SK-N-SH treated with all-trans-retinoic acid at 6 μM for 48 hours (cell line): ENCODE results near the gene MFSD11.
A peak's percentile ranks its signal among the peaks of the same experiment; 100 is the strongest.
"Not testable (repeated sequence)": the region's sequence is repeated elsewhere in the genome, so short reads cannot be mapped to it uniquely, and the experiment has no call there.

Experiments used
- ATAC-seq: fragments of 200-7000 bp; cut with Tn5 transposase; 3 replicates; pipeline ENCODE4 v1.9.1; 2020; ENCODE audit warnings: mild to moderate bottlenecking, moderate library complexity
- ARNTL ChIP-seq: fragments of 450-650 bp; formaldehyde crosslinking; IDR thresholded peaks from 2 replicates; pipeline ENCODE4 v1.5.0; 2020; ENCODE audit warnings: low read depth, mild to moderate bottlenecking, moderate library complexity, borderline replicate concordance
- BACH2 ChIP-seq: fragments of 250-450 bp; sonication (Bioruptor Pico); IDR thresholded peaks from 2 replicates; pipeline ENCODE4 v1.9.0; 2021; ENCODE audit warnings: mild to moderate bottlenecking, borderline replicate concordance
- CSDC2 ChIP-seq: fragments of 250-450 bp; sonication (Bioruptor Pico); IDR thresholded peaks from 2 replicates; pipeline ENCODE4 v1.5.0; 2020; ENCODE audit warnings: mild to moderate bottlenecking, moderate library complexity
- ESRRG ChIP-seq: fragments of 250-450 bp; sonication (Bioruptor Pico); IDR thresholded peaks from 2 replicates; pipeline ENCODE4 v1.6.1; 2021; ENCODE audit warnings: mild to moderate bottlenecking
- GLIS3 ChIP-seq: fragments of 250-450 bp; sonication (Bioruptor Pico); IDR thresholded peaks from 2 replicates; pipeline ENCODE4 v1.5.0; 2020; ENCODE audit warnings: mild to moderate bottlenecking, moderate library complexity
- ISL1 ChIP-seq: fragments of 250-450 bp; sonication (Bioruptor Pico); IDR thresholded peaks from 2 replicates; pipeline ENCODE4 v2.1.2; 2022; ENCODE audit warnings: mild to moderate bottlenecking, moderate library complexity
- OSR1 ChIP-seq: fragments of 250-450 bp; sonication (Bioruptor Pico); IDR thresholded peaks from 2 replicates; pipeline ENCODE4 v1.8.0; 2022; ENCODE audit warnings: moderate library complexity, mild to moderate bottlenecking, inconsistent platforms
- PPARA ChIP-seq: fragments of 250-450 bp; sonication (Bioruptor Pico); IDR thresholded peaks from 2 replicates; pipeline ENCODE4 v1.5.0; 2020; ENCODE audit warnings: mild to moderate bottlenecking, borderline replicate concordance
- RARB ChIP-seq: fragments of 250-450 bp; sonication (Bioruptor Pico); IDR thresholded peaks from 2 replicates; pipeline ENCODE4 v1.8.0; 2021; ENCODE audit warnings: mild to moderate bottlenecking, moderate library complexity
- SNAI2 ChIP-seq: fragments of 250-450 bp; sonication (Bioruptor Pico); IDR thresholded peaks from 2 replicates; pipeline ENCODE4 v1.5.0; 2020; ENCODE audit warnings: mild to moderate bottlenecking, moderate library complexity
- TCF4 ChIP-seq: fragments of 250-450 bp; sonication (Bioruptor Pico); IDR thresholded peaks from 2 replicates; pipeline ENCODE4 v1.8.0; 2021; ENCODE audit warnings: mild to moderate bottlenecking, moderate library complexity, borderline replicate concordance
- TOX ChIP-seq: fragments of 250-450 bp; sonication (Bioruptor Pico); IDR thresholded peaks from 2 replicates; pipeline ENCODE4 v1.8.0; 2021; ENCODE audit warnings: mild to moderate bottlenecking, moderate library complexity, borderline replicate concordance
- ZC3H10 ChIP-seq: fragments of 250-450 bp; sonication (Bioruptor Pico); IDR thresholded peaks from 2 replicates; pipeline ENCODE4 v1.5.1; 2021; ENCODE audit warnings: mild to moderate bottlenecking, moderate library complexity
- ZFP30 ChIP-seq: fragments of 450-650 bp; formaldehyde crosslinking; IDR thresholded peaks from 2 replicates; pipeline ENCODE4 v1.5.0; 2022; ENCODE audit warnings: mild to moderate bottlenecking, moderate library complexity
- ZNF565 ChIP-seq: fragments of 450-650 bp; formaldehyde crosslinking; conservative IDR thresholded peaks from 2 replicates; pipeline ENCODE4 v1.5.0; 2020; ENCODE audit warnings: low read depth, mild to moderate bottlenecking, moderate library complexity
- ZNF70 ChIP-seq: fragments of 450-650 bp; formaldehyde crosslinking; IDR thresholded peaks from 2 replicates; pipeline ENCODE4 v1.5.0; 2020; ENCODE audit warnings: mild to moderate bottlenecking, moderate library complexity
- ZNF8 ChIP-seq: fragments of 450-650 bp; formaldehyde crosslinking; IDR thresholded peaks from 2 replicates; pipeline ENCODE4 v1.5.0; 2020; ENCODE audit warnings: mild to moderate bottlenecking, moderate library complexity
- TF ChIP-seq, protein P1 (sequence below): fragments of 250-450 bp; sonication (Bioruptor Pico); IDR thresholded peaks from 2 replicates; pipeline ENCODE4 v1.8.0; 2020; ENCODE audit warnings: mild to moderate bottlenecking, moderate library complexity, borderline replicate concordance
- TF ChIP-seq, protein P2 (sequence below): fragments of 250-450 bp; sonication (Bioruptor Pico); IDR thresholded peaks from 2 replicates; pipeline ENCODE4 v1.5.0; 2020; ENCODE audit warnings: mild to moderate bottlenecking, moderate library complexity
- TF ChIP-seq, protein P3 (sequence below): fragments of 250-450 bp; sonication (Bioruptor Pico); IDR thresholded peaks from 2 replicates; pipeline ENCODE4 v1.5.1; 2021; ENCODE audit warnings: mild to moderate bottlenecking, moderate library complexity
- TF ChIP-seq, protein P4 (sequence below): fragments of 250-450 bp; sonication (Bioruptor Pico); IDR thresholded peaks from 2 replicates; pipeline ENCODE4 v1.8.0; 2021; ENCODE audit warnings: low read depth, mild to moderate bottlenecking, moderate library complexity, borderline replicate concordance

MFSD11 gene

DNA sequence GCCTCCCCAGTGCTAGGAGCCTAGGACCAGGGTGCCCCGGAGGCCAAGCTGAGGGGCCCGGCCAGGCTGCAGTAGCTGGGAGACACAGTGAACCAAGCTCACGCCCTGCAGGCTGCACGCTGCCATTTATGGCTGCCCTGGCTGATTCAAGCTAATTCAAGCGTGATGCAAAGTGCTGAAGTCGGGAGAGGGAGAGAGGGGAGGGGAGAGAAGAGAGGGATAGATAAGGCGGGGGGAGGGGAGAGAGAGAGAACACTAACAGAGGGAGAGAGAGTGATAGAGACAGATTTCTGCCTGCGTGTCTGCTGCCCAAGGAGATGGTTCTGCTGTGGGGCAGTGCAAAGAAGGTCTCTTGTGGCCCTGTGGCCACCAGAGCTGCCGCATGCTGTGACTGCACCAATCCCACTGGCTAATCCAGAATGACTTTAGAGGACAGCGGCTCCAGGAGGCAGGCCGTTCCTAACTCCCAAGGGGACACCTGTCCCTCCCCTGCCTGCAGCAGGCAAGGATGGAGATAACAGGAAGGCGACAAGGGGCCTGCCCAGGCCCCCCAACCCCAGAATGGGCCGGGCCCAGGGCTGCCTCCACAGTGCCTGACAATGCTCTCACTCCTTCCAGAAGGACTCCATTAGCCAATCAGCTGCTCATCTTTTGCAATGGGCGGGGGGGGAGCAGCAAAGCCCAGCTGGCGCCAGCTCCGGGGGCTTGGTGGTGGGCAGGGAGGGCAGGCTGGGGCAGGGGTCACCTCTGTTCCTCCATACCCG, 40.0 kb upstream of the MFSD11 start:
- no peak for ATAC-seq
- TF ChIP-seq ARNTL (CRISPR knock-in tag) (no peak), ZFP30 (no peak), ZNF70 (CRISPR knock-in tag) (0 out of 2 replicates have a peak, but pooled peaks have one; percentile 16), ISL1 (CRISPR knock-in tag) (no peak), ZC3H10 (no peak), RARB (no peak), TCF4 (CRISPR knock-in tag) (no peak), GLIS3 (CRISPR knock-in tag) (no peak), CSDC2 (no peak), SNAI2 (no peak), ZNF565 (CRISPR knock-in tag) (0 out of 2 replicates have a peak, but pooled peaks have one; percentile 21), TOX (no peak), OSR1 (CRISPR knock-in tag) (no peak)
- TF ChIP-seq, protein P1, sequence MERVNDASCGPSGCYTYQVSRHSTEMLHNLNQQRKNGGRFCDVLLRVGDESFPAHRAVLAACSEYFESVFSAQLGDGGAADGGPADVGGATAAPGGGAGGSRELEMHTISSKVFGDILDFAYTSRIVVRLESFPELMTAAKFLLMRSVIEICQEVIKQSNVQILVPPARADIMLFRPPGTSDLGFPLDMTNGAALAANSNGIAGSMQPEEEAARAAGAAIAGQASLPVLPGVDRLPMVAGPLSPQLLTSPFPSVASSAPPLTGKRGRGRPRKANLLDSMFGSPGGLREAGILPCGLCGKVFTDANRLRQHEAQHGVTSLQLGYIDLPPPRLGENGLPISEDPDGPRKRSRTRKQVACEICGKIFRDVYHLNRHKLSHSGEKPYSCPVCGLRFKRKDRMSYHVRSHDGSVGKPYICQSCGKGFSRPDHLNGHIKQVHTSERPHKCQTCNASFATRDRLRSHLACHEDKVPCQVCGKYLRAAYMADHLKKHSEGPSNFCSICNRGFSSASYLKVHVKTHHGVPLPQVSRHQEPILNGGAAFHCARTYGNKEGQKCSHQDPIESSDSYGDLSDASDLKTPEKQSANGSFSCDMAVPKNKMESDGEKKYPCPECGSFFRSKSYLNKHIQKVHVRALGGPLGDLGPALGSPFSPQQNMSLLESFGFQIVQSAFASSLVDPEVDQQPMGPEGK = no peak
- TF ChIP-seq, protein P2, sequence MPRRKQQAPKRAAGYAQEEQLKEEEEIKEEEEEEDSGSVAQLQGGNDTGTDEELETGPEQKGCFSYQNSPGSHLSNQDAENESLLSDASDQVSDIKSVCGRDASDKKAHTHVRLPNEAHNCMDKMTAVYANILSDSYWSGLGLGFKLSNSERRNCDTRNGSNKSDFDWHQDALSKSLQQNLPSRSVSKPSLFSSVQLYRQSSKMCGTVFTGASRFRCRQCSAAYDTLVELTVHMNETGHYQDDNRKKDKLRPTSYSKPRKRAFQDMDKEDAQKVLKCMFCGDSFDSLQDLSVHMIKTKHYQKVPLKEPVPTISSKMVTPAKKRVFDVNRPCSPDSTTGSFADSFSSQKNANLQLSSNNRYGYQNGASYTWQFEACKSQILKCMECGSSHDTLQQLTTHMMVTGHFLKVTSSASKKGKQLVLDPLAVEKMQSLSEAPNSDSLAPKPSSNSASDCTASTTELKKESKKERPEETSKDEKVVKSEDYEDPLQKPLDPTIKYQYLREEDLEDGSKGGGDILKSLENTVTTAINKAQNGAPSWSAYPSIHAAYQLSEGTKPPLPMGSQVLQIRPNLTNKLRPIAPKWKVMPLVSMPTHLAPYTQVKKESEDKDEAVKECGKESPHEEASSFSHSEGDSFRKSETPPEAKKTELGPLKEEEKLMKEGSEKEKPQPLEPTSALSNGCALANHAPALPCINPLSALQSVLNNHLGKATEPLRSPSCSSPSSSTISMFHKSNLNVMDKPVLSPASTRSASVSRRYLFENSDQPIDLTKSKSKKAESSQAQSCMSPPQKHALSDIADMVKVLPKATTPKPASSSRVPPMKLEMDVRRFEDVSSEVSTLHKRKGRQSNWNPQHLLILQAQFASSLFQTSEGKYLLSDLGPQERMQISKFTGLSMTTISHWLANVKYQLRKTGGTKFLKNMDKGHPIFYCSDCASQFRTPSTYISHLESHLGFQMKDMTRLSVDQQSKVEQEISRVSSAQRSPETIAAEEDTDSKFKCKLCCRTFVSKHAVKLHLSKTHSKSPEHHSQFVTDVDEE = no peak
- TF ChIP-seq, all 23 proteins: peak for 2

DNA sequence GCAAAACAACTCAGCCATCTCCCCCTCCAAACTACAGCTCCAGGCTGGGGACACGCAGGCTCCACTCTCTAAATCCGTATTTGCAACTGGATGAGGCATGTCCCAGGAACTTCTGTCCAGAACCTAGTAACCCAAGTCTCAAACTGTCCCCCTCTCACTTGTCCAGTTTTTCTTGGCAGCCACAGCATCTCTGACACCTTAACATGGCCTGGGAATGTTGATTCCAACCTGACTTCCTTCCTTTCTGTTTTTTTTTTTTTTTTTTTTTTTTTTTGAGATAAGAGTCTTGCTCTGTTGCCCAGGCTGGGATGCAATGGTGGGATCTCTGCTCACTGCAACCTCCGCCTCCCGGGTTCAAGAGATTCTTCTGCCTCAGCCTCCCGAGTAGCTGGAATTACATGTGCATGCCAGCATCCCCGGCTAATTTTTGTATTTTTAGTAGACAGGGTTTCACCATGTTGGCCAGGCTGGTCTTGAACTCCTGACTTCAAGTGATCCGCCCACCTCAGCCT, 39.4 kb upstream of the MFSD11 start:
- not testable (repeated sequence) for ATAC-seq

DNA sequence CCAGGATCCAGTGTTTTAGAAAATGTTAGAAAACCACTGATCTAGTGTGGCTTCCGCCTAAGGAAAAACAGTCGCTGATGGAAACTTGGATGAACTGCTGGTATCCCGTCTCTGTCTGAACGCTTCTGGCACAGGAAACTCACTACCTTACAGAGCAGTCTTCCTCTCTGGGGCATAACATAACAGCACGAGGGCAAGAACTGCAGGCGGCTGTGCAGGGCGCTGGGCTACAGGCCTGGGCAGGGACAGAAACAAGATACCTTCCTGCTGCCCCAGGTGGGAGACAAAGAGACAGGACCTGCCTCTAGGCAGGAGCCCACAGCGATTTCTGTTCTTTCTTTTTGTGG, 37.7 kb upstream of the MFSD11 start:
- peak; percentile 60 for ATAC-seq
- TF ChIP-seq OSR1 (CRISPR knock-in tag) (no peak), PPARA (CRISPR knock-in tag) (no peak), ZNF70 (CRISPR knock-in tag) (no peak), ARNTL (CRISPR knock-in tag) (no peak), ZFP30 (no peak), ESRRG (CRISPR knock-in tag) (no peak), GLIS3 (CRISPR knock-in tag) (no peak), ZNF8 (no peak)
- TF ChIP-seq, protein P3, sequence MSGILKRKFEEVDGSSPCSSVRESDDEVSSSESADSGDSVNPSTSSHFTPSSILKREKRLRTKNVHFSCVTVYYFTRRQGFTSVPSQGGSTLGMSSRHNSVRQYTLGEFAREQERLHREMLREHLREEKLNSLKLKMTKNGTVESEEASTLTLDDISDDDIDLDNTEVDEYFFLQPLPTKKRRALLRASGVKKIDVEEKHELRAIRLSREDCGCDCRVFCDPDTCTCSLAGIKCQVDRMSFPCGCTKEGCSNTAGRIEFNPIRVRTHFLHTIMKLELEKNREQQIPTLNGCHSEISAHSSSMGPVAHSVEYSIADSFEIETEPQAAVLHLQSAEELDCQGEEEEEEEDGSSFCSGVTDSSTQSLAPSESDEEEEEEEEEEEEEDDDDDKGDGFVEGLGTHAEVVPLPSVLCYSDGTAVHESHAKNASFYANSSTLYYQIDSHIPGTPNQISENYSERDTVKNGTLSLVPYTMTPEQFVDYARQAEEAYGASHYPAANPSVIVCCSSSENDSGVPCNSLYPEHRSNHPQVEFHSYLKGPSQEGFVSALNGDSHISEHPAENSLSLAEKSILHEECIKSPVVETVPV (CRISPR knock-in tag) = no peak
- TF ChIP-seq, protein P1 = no peak

DNA sequence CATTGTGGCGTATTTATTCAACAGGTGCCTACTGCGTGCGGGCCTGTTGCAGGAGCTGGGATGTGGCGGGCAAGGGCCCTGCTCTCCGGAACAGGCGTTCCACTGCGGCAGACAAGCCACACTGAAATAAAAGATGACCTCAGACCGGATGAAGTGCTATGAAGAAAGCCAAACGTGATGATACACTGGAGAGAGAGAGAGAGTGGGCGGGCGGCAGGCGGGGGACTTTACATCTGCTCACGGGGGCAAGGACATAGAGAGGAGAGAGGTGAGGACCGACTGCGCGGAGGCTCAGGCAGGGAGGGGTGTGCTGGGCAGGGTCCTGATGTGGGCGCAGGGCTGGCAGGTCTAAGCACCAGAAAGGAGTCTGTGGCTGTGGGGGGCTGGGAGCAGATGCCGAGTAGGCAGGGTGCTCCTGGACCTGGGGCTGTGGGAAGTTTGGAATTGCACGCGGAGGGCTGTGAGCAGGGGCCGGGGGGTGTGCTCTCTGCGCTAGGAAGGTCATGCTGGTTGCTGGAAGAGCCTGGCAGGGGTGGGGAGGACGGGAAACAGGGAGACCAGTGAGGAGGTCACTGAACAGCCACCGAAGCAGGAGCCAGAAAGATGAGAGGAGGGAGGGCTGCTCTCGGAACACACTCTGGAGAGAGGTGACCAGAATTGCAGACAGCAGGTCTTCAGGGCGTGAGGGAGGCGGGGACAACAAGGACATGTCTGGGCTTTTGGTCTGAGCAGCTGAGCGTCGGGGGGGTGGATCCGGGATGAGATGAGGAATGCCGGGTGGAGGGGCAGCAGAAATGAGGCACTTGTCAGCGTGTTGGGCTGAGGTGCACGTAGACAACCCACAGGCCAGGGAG, 37.1 kb upstream of the MFSD11 start:
- ATAC-seq = peak; percentile 88
- TF ChIP-seq ZFP30 (no peak), BACH2 (CRISPR knock-in tag) (no peak), GLIS3 (CRISPR knock-in tag) (0 out of 2 replicates have a peak, but pooled peaks have one; percentile 13), PPARA (CRISPR knock-in tag) (no peak), ISL1 (CRISPR knock-in tag) (0 out of 2 replicates have a peak, but pooled peaks have one; percentile 10), SNAI2 (peak; percentile 30; the same call in 1 of the 2 replicates)
- TF ChIP-seq, protein P2 = peak; percentile 16; the same call in 1 of the 2 replicates
- TF ChIP-seq, protein P4, sequence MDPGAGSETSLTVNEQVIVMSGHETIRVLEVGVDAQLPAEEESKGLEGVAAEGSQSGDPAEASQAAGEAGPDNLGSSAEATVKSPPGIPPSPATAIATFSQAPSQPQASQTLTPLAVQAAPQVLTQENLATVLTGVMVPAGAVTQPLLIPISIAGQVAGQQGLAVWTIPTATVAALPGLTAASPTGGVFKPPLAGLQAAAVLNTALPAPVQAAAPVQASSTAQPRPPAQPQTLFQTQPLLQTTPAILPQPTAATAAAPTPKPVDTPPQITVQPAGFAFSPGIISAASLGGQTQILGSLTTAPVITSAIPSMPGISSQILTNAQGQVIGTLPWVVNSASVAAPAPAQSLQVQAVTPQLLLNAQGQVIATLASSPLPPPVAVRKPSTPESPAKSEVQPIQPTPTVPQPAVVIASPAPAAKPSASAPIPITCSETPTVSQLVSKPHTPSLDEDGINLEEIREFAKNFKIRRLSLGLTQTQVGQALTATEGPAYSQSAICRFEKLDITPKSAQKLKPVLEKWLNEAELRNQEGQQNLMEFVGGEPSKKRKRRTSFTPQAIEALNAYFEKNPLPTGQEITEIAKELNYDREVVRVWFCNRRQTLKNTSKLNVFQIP (CRISPR knock-in tag) = 0 out of 2 replicates have a peak, but pooled peaks have one; percentile 30
